HepG2 (cell line): ENCODE results near the gene FMN2.

ENCODE experiments used
- EP300 ChIP-seq, 3 experiments: sonication (generic) in 1 of 3; formaldehyde crosslinking in 1 of 3; IDR thresholded peaks; 2 replicates each; pipeline versions ENCODE4 v1.5.1 to v1.6.1; 2011 to 2020; ENCODE audit warnings: low read depth in 2 of 3, low read length in 2 of 3, borderline replicate concordance in 1 of 3, improper control_type of control experiment in 1 of 3, mild to moderate bottlenecking in 1 of 3, missing genetic modification reagents in 1 of 3, moderate library complexity in 1 of 3
- HDAC6 ChIP-seq: fragments of 200-600 bp; sonication (generic); IDR thresholded peaks from 2 replicates; pipeline ENCODE4 v1.7.0; 2017; ENCODE audit warnings: mild to moderate bottlenecking, antibody characterized with exemption, low read length, low read depth
- POLR2A ChIP-seq, 2 experiments: IDR thresholded peaks; 2 replicates each; pipeline ENCODE4 v1.6.1; 2011; ENCODE audit warnings: low read depth in 2 of 2, low read length in 2 of 2, mild to moderate bottlenecking in 1 of 2, moderate library complexity in 1 of 2; ENCODE audit not compliant: insufficient read depth in 1 of 2
- RAD51 ChIP-seq: fragments of 450-650 bp; IDR thresholded peaks from 2 replicates; pipeline ENCODE4 v1.6.1; 2016; ENCODE audit warnings: borderline replicate concordance
- SMYD3 ChIP-seq: sonication (generic); formaldehyde crosslinking; IDR thresholded peaks from 2 replicates; pipeline ENCODE4 v1.8.1; 2023; ENCODE audit warnings: mild to moderate bottlenecking, missing genetic modification reagents
- ZBTB21 ChIP-seq: sonication (generic); formaldehyde crosslinking; IDR thresholded peaks from 2 replicates; pipeline ENCODE4 v1.4.0; 2020; ENCODE audit warnings: missing genetic modification reagents
- ZBTB33 ChIP-seq: sonication (generic); formaldehyde crosslinking; IDR thresholded peaks from 2 replicates; pipeline ENCODE4 v1.4.0; 2020; ENCODE audit warnings: missing genetic modification reagents
- ZFYVE20 ChIP-seq: sonication (generic); formaldehyde crosslinking; IDR thresholded peaks from 2 replicates; pipeline ENCODE4 v1.8.0; 2023; ENCODE audit warnings: low read depth, mild to moderate bottlenecking, moderate library complexity, missing genetic modification reagents, borderline replicate concordance
- ZNF232 ChIP-seq: sonication (generic); formaldehyde crosslinking; IDR thresholded peaks from 2 replicates; pipeline ENCODE4 v1.4.0; 2020; ENCODE audit warnings: missing genetic modification reagents, borderline replicate concordance
- ZNF850 ChIP-seq: sonication (generic); formaldehyde crosslinking; conservative IDR thresholded peaks from 2 replicates; pipeline ENCODE4 v1.9.0; 2021; ENCODE audit warnings: mild to moderate bottlenecking, missing genetic modification reagents
- TF ChIP-seq, protein P1 (sequence below): sonication (generic); formaldehyde crosslinking; IDR thresholded peaks from 2 replicates; pipeline ENCODE4 v1.5.0; 2020; ENCODE audit warnings: mild to moderate bottlenecking, missing genetic modification reagents, moderate library complexity

GRCh38 chr1:240109130-240109529 lies 17.4 kb downstream of the FMN2 start:
- TF ChIP-seq SMYD3 (no peak), ZBTB21 (CRISPR knock-in tag) (no peak), POLR2A (IDR thresholded peaks at IDR 0.05; ENCODE audit: insufficient read depth in 1 of 2, low read depth in 2 of 2, low read length in 2 of 2) (no peak), HDAC6 (no peak), ZNF850 (no peak), ZNF232 (no peak), ZFYVE20 (CRISPR knock-in tag) (no peak), RAD51 (no peak), EP300 (IDR thresholded peaks at IDR 0.05; ENCODE audit: low read depth in 2 of 2, low read length in 2 of 2) (no peak), EP300 (CRISPR knock-in tag; IDR thresholded peaks at IDR 0.05; ENCODE audit: borderline replicate concordance) (no peak), ZBTB33 (CRISPR knock-in tag) (no peak)
- TF ChIP-seq, protein P1, sequence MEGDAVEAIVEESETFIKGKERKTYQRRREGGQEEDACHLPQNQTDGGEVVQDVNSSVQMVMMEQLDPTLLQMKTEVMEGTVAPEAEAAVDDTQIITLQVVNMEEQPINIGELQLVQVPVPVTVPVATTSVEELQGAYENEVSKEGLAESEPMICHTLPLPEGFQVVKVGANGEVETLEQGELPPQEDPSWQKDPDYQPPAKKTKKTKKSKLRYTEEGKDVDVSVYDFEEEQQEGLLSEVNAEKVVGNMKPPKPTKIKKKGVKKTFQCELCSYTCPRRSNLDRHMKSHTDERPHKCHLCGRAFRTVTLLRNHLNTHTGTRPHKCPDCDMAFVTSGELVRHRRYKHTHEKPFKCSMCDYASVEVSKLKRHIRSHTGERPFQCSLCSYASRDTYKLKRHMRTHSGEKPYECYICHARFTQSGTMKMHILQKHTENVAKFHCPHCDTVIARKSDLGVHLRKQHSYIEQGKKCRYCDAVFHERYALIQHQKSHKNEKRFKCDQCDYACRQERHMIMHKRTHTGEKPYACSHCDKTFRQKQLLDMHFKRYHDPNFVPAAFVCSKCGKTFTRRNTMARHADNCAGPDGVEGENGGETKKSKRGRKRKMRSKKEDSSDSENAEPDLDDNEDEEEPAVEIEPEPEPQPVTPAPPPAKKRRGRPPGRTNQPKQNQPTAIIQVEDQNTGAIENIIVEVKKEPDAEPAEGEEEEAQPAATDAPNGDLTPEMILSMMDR (CRISPR knock-in tag) = no peak
